GM23248 (cell line): ENCODE data around the gene ARHGEF7. TPM values are rescaled to one million over a fixed set of nuclear protein-coding genes. Genes with fewer than 3 reads are reported as not detected.

ENCODE experiments used
- DNase-seq: peaks from one replicate; pipeline ENCODE4 v3.0.0-alpha.2; 2015
- H2AFZ ChIP-seq: fragments of 200-600 bp; sonication (generic); 2 replicates; pipeline ENCODE4 v1.6.1; 2016; ENCODE audit warnings: antibody characterized with exemption
- H3F3A ChIP-seq: fragments of 200-600 bp; sonication (generic); 2 replicates; pipeline ENCODE4 v1.6.1; 2016; ENCODE audit warnings: mild to moderate bottlenecking, antibody characterized with exemption, mixed run types; ENCODE audit not compliant: insufficient read depth
- H3K27ac ChIP-seq: fragments of 200-600 bp; sonication (generic); 2 replicates; pipeline ENCODE4 v1.5.1; 2016; ENCODE audit warnings: mild to moderate bottlenecking
- H3K27me3 ChIP-seq: fragments of 200-600 bp; sonication (generic); replicated peaks from 2 replicates; pipeline ENCODE4 v1.6.1; 2016; ENCODE audit warnings: mild to moderate bottlenecking; ENCODE audit not compliant: insufficient read depth
- H3K36me3 ChIP-seq: fragments of 200-600 bp; sonication (generic); 2 replicates; pipeline ENCODE4 v1.6.1; 2016; ENCODE audit warnings: low read depth, mild to moderate bottlenecking
- H3K4me1 ChIP-seq: fragments of 200-600 bp; sonication (generic); 2 replicates; pipeline ENCODE4 v1.6.1; 2016; ENCODE audit warnings: mild to moderate bottlenecking; ENCODE audit not compliant: insufficient read depth
- H3K4me2 ChIP-seq: fragments of 200-600 bp; sonication (generic); one replicate; pipeline ENCODE4 v1.6.1; 2016; ENCODE audit warnings: mild to moderate bottlenecking; ENCODE audit not compliant: unreplicated experiment
- H3K4me3 ChIP-seq: fragments of 200-600 bp; sonication (generic); 2 replicates; pipeline ENCODE4 v1.5.1; 2016; ENCODE audit warnings: mild to moderate bottlenecking
- H3K79me2 ChIP-seq: fragments of 200-600 bp; sonication (generic); 2 replicates; pipeline ENCODE4 v1.6.1; 2016; ENCODE audit warnings: mild to moderate bottlenecking; ENCODE audit not compliant: insufficient read depth
- H3K9ac ChIP-seq: fragments of 200-600 bp; sonication (generic); 2 replicates; pipeline ENCODE4 v1.6.1; 2016; ENCODE audit warnings: mild to moderate bottlenecking
- H3K9me2 ChIP-seq: fragments of 200-600 bp; sonication (generic); 2 replicates; pipeline ENCODE4 v1.6.1; 2016; ENCODE audit warnings: mixed run types, mild to moderate bottlenecking, moderate library complexity; ENCODE audit not compliant: insufficient read depth
- H3K9me3 ChIP-seq: fragments of 200-600 bp; sonication (generic); one replicate; pipeline ENCODE4 v1.6.1; 2017; ENCODE audit warnings: low read depth
- H4K20me1 ChIP-seq: fragments of 200-600 bp; sonication (generic); 2 replicates; pipeline ENCODE4 v1.6.0; 2016; ENCODE audit not compliant: insufficient read depth
- EZH2 ChIP-seq: fragments of 200-600 bp; sonication (generic); IDR thresholded peaks from 2 replicates; pipeline ENCODE4 v1.6.1; 2018; ENCODE audit warnings: antibody characterized with exemption, mild to moderate bottlenecking; ENCODE audit not compliant: insufficient read depth, poor library complexity, severe bottlenecking
- EZH2phosphoT487 ChIP-seq: fragments of 200-600 bp; sonication (generic); IDR thresholded peaks from 2 replicates; pipeline ENCODE4 v1.6.1; 2018; ENCODE audit warnings: antibody characterized with exemption, moderate library complexity, mild to moderate bottlenecking, low read depth; ENCODE audit not compliant: insufficient read depth
- WGBS, 2 experiments: methylation state at CpG; one replicate each; pipeline ENCODE4 v1.1.6; 2015 to 2017; ENCODE audit warnings: low lambda C conversion rate in 2 of 2, low coverage in 1 of 2; ENCODE audit errors: missing lambda C conversion rate in 2 of 2; 5-methylcytosine and 5-hydroxymethylcytosine counted together
- in situ Hi-C: fragments of 300-500 bp; cut with MboI; formaldehyde crosslinking; loops from 2 replicates; pipeline ENCODE4 v1.15.0; 2020
- polyA plus RNA-seq: library from polyadenylated mRNA; unstranded; fragments of >200 nt; fragmentation: Nextera tagmentation; extraction: Ambion mirVana; gene quantifications from 2 replicates; pipeline ENCODE4 v1.2.1, GENCODE V29; 2016
- total RNA-seq: library from RNA; depleted of rRNA; stranded (reverse); fragments of >200 nt; shearing (Covaris generic); gene quantifications from 2 replicates; pipeline ENCODE4 v1.2.3, GENCODE V29; 2014

Gene ARHGEF7
- total and polyA plus RNA-seq, 2 experiments from 2014 or later = 19.0 to 23.0 TPM

DNA sequence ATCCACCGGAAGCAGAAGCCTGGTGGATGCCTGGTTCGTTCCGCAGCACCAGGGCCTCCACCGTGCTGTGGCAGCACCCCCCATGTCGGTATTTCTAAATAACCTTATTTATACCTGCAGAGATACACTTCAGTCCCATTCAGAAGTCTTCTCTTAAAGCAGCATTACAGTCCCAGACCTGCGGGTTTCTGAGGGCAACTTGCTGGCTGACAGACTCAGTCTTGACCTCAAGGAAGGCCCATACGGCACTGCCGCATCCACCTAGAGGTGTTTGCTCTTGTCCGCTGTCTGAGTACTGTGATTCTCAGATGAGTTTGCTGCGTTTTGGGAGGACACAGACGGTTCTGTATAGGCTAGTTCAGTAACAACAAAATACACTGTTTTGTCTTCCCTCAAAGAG is 188.4 kb downstream of the ARHGEF7 start:
- no peaks in the 10 kb centered on the region for H4K20me1 ChIP-seq
- H2AFZ ChIP-seq = no peak overlapping the region
- in situ Hi-C loops = no loop called here
- H3K4me2 ChIP-seq = no peak overlapping the region
- no peak overlapping the region for H3K9ac ChIP-seq
- no peaks in the 10 kb centered on the region for H3K9me2 ChIP-seq
- no peak for DNase-seq
- no peaks in the 10 kb centered on the region for H3K27me3 ChIP-seq
- no peaks in the 10 kb centered on the region for H3K79me2 ChIP-seq
- no peak overlapping the region for H3K27ac ChIP-seq
- peaks cover 32% of the 10 kb centered on the region for H3K36me3 ChIP-seq
- no peaks in the 10 kb centered on the region for H3K9me3 ChIP-seq
- H3K4me3 ChIP-seq = no peak overlapping the region
- no peak for TF ChIP-seq EZH2
- H3K4me1 ChIP-seq = no peaks in the 10 kb centered on the region
- 94 to 95% methylated on average over 11 of the region's 11 CpGs for WGBS, 2 experiments
- no peaks in the 10 kb centered on the region for H3F3A ChIP-seq

DNA sequence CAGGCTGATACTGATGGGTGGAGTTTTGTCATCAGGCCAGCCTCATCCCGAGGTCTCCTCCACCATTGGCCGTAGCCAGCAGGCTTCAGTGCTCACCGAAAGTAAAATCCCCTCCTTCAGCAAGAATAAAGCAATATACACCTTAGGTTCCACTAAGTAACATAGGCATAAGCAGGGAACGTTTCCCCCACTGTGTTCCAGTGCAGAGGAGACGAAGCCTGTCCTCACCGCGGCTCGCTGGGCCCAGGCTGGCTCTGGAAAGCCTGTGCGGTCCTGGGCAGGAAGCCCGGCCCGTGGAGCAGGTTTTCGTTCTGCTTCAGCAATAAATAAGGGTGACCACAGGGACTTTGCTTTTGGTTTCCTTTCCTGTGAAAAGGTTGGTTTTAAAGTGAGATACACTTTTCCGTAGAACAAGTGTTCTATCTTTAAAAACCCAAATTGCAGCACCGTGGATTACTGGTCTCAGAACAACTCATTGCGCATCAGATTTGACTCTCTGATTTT is 189.0 kb downstream of the ARHGEF7 start:
- Histone ChIP-seq H3K36me3 (peaks cover 32% of the 10 kb centered on the region), H2AFZ (no peak overlapping the region), H3K9me2 (no peaks in the 10 kb centered on the region), H3K27ac (no peak overlapping the region), H3K4me2 (no peak overlapping the region), H3F3A (no peaks in the 10 kb centered on the region), H3K4me1 (no peaks in the 10 kb centered on the region), H3K4me3 (no peak overlapping the region), H3K27me3 (no peaks in the 10 kb centered on the region), H3K9ac (no peak overlapping the region), H3K79me2 (0 out of 2 replicates have a peak, but pooled peaks cover 2% of the 10 kb centered on the region), H3K9me3 (no peaks in the 10 kb centered on the region), H4K20me1 (no peaks in the 10 kb centered on the region)
- in situ Hi-C loops = no loop called here
- 85 to 88% methylated on average over 15 of the region's 15 CpGs for WGBS, 2 experiments
- TF ChIP-seq EZH2phosphoT487 = no peak
- no peak for TF ChIP-seq EZH2
- DNase-seq = no peak

DNA sequence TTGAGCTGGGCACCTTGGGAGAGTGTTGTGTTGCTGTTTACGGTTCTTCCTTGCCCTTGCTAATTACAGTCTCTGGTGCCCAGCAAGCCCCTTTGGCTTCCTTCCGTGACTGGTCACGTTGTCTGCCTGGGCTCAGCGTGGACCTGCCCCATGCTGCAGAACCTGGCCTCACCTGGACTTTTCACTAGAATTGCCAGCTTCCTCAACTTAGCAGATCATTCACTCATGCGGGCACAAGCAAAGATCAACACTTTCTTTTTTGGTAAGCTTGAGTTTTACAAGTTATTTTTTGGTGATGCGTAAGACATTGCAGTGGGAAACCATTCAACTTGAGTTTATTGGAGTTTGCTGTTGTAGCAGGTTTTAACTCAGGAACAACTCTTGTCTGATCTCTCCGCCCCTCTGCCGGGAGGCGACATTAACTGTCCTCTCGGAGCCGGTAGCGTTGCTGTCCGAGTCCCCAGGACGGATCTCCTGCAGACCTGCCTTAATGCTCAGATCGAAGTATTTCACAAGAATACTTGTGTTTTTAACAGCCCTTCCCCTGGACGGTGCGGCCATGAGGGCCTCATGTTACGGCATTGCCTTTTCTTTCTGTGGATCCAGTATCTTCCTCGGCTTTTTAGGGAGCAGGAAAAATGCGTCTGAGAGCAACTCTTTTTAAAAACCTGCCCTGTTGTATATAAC is 189.6 kb downstream of the ARHGEF7 start:
- TF ChIP-seq EZH2 (no peak), EZH2phosphoT487 (no peak)
- no peaks in the 10 kb centered on the region for H3K9me2 ChIP-seq
- H3K36me3 ChIP-seq = peaks cover 32% of the 10 kb centered on the region
- no peak overlapping the region for H3K4me3 ChIP-seq
- H3F3A ChIP-seq = no peaks in the 10 kb centered on the region
- H3K27ac ChIP-seq = no peak overlapping the region
- in situ Hi-C loops = no loop called here
- DNase-seq = no peak
- 93 to 94% methylated on average over 20 of the region's 20 CpGs for WGBS, 2 experiments
- no peaks in the 10 kb centered on the region for H3K4me1 ChIP-seq
- H3K79me2 ChIP-seq = 0 out of 2 replicates have a peak, but pooled peaks cover 9% of the 10 kb centered on the region
- H2AFZ ChIP-seq = no peak overlapping the region
- H3K27me3 ChIP-seq = no peaks in the 10 kb centered on the region
- H3K9me3 ChIP-seq = no peaks in the 10 kb centered on the region
- H3K4me2 ChIP-seq = no peak overlapping the region
- no peaks in the 10 kb centered on the region for H4K20me1 ChIP-seq
- H3K9ac ChIP-seq = no peak overlapping the region

DNA sequence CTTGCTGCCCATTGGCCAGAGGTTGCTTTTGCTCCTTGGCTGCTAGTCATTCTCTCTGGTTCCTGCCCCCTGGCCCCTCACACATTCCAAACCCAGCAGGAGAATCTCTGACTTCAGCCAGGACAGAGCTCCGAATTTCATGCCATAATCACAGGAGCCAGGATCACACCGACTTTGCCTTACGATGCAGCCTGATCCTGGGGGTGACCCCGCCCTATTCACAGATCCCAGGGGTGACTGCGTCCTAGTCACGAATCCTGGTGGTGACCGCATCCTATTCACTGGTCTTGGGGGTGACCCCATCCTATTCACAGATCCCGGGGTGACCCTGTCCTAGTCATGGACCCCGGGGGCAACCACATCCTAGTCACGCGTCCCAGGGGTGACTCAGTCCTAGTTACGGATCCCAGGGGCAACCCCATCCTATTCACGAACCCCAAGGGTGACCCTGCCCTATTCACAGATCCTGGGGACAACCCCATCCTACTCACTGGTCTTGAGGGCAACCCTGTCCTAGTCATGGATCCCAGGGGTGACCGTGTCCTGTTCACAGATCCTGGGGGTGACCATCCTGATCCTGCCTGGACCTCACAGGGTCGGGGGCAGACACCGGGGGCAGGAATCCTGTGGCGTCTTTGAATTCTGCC is 198.0 kb downstream of the ARHGEF7 start:
- no peak overlapping the region for H3K4me2 ChIP-seq
- no peaks in the 10 kb centered on the region for H3F3A ChIP-seq
- H3K4me1 ChIP-seq = peaks cover 6% of the 10 kb centered on the region
- 96 to 98% methylated on average over 17 of the region's 17 CpGs for WGBS, 2 experiments
- H3K79me2 ChIP-seq = 0 out of 2 replicates have a peak, but pooled peaks cover 9% of the 10 kb centered on the region
- peaks cover 4% of the 10 kb centered on the region; the same call in 1 of the 2 replicates for H3K36me3 ChIP-seq
- H3K27ac ChIP-seq = no peak overlapping the region
- in situ Hi-C loops = no loop called here
- no peaks in the 10 kb centered on the region for H3K9me2 ChIP-seq
- H3K9ac ChIP-seq = no peak overlapping the region
- TF ChIP-seq EZH2 (no peak), EZH2phosphoT487 (no peak)
- H3K27me3 ChIP-seq = no peaks in the 10 kb centered on the region
- H4K20me1 ChIP-seq = no peaks in the 10 kb centered on the region
- no peak for DNase-seq
- H3K4me3 ChIP-seq = no peak overlapping the region
- H2AFZ ChIP-seq = no peak overlapping the region
- no peaks in the 10 kb centered on the region for H3K9me3 ChIP-seq
